ENCODE measurements around the gene RSPRY1.

GRCh38 chr16:57252148-57252721, 66.1 kb downstream of the RSPRY1 start:
- TF ChIP-seq CTCF (conservative IDR thresholded peaks at IDR 0.05 in 1 of 2, IDR thresholded peaks at IDR 0.05 in 1 of 2; ENCODE audit: low read depth in 1 of 2, low read length in 2 of 2) (no peak), EZH2 (IDR thresholded peaks at IDR 0.05; ENCODE audit: low read length, missing control alignments) (no peak)

All from fibroblast of lung (primary cell).